SKM-1 treated with dmso at 0.1 percent for 144 hours (cell line): ENCODE results near the gene GNAO1.

Experiments
- DNase-seq: peaks from one replicate; lab custom pipeline; 2025; ENCODE audit not compliant: unreplicated experiment; lab: John Stamatoyannopoulos, UW

Gene GNAO1

DNA sequence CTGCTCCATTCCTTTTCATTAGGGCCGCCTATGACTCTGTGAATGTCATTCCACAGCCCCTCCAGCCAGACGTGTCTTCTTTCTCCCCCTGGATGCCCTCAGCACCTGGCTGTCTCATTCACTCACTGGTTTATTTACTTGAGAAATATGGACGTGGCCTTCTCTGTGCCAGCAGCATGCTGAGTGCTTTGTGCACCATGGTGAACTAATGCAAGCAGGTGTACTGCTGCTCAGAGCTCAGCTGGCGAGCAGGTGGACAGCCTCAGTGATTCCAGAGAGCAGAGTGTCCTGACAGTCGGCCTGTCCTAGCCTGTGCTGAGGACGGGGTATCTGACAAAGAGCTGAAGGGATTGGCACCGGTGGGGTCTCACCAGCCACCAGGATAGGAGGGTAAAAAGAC is 96.7 kb downstream of the GNAO1 start:
- no peak for DNase-seq

DNA sequence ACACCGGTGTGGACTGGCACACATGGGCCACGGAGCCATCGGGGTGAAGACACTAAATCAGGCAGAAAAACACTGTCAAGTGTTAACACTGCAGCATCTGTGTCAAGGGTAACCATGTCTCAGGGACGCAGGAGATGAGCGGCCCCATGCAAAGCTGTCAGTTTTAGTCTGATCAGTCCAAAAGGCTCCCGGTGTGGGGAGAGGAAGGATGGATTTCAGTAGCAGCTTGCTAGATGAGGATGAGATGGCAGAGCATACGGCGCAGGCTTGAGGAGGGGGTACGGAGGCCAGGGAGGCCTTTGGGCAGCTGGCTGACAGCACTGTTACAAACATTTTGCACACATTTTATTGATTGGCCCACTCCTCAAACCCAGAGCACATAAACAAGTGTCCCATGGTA is 98.1 kb downstream of the GNAO1 start:
- DNase-seq = no peak

DNA sequence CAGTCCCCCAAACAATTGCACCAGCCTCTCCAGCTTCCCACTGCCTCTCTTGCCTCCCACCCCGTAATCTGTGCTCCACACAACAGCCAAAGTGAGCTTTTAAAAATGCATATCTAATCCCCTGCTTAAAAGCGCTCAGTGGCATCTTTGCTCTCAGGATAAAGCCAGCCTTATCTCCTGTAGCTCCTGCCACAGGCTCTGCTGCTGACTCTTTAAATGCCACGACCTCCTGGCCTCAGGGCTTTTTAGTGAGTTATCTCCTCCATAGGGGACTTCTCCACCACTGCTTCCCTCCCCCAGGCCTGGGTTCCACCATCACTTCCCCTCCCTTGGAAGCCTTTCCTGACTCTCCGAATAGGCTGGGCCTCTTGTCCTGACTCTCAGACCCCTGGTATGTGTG is 98.6 kb downstream of the GNAO1 start:
- no peak for DNase-seq

DNA sequence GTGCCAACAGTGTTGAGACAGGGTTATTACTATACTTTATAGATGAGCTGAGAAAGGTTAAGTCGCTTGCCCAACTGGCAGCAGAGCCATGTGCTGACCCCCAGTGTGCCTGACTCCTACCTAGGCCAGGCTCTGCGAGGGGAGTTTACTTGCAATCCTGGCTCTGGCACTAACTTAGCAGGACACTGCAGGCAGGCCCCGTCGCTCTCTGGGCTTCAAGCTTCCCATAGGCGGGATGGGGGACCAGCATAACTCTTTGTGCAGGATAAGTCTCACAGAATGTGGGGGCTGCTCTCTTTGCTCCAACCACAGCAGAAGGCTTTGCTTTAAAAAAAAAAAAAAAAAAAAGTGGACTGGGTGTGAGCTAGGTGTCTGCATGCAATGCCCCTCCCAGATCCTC is 102.7 kb downstream of the GNAO1 start:
- no peak for DNase-seq

DNA sequence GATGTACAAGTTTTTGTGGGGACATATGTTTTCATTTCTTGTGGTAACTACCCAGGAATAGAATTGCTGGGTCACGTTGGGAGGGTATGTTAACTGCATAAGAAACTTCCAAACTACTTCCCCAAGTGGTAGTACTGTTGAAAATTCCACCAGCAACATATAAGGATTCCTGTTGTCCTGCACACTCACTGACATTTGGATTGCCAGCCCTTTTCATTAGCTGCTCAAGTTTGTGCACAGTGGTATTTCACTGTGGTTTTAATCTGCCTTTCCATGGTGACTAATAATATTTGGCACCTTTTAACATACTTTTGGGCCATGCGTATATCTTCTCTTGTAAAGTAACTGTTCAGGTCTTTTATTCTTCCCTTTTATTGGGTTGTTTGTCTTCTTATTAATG is 103.3 kb downstream of the GNAO1 start:
- DNase-seq = no peak

DNA sequence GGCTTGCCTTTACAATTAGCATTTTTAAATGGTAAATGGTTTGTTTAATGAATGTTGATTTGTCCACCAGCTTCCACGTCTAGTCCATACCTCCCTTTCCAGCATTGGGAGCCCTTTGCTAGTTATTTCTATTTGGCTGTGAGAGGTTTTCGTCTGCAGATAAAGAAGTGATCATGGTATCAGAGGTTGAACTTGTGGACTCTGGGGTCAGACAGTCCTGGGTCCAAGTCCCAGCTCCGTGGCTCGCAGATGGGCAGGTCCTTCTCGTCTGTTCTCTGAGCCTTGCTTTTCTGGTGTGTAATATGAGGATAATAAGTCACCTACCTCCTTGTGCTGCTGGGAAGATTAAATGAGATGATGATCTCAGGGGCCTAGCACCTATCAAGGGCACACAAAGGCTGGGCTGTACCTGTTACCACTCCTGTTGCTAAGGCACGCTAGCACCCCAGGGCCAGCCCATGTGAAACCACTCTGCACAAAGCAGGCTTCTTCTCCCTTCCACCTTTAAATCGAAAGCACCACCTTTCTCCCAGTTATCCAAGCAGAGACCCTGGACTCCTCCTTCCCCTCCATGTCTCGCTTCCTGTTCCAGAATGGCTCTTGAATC is 103.9 kb downstream of the GNAO1 start:
- DNase-seq = no peak

DNA sequence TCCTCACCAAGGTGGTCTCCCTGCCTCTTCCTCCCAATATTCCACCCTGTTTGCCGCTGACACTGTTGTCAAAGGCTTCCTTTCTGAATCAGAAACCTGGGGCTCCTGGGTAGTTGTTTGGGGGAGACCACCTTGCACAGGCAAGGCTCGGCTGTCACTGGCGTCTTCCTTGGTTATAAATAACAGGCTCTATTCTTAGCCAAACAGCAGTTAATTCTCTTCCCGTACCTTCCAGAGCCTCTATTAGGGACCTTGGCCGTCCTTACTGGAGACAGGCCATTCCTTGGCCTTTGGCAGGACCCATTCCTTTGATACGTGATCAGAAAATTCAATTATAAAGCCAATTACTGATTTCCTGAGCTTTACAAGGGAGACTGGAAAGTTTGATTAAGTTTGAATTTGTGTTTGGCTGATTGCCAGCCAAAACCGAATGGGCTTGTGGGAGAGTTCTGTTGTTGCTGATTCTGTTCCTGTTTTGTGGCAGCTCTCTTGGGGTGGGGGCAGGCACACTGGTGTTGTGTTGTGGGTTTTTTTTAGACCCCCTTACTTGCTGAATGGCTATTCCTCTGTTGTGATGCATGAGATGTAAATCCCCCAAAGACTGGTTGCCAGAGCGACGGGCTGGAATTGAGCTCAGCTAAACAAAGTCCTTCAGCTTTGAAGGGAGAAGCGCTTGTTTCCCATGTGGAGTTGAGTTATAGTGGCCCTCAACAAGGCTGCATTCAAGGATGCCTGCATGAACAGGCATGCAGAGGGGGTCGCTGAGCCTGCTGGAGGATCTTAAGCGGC is 104.6 kb downstream of the GNAO1 start:
- no peak for DNase-seq

DNA sequence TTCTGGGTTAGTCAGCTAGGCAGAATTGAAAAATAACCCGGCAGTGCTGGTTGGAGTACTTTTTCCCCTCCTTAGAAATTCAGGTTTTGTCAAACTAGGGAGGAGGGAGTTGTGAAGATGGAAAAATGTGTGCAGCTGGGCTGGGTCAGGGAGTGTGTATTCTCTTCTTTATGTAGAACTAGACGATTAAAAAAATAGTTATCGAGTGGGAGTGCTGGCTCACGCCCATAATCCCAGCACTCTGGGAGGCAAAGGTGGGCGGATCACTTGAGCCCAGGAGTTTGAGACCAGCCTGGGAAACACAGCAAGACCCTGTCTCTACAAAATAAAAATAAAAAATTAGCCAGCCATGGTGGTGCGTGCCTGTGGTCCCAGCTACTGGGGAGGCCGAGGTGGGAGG is 106.4 kb downstream of the GNAO1 start:
- no peak for DNase-seq

DNA sequence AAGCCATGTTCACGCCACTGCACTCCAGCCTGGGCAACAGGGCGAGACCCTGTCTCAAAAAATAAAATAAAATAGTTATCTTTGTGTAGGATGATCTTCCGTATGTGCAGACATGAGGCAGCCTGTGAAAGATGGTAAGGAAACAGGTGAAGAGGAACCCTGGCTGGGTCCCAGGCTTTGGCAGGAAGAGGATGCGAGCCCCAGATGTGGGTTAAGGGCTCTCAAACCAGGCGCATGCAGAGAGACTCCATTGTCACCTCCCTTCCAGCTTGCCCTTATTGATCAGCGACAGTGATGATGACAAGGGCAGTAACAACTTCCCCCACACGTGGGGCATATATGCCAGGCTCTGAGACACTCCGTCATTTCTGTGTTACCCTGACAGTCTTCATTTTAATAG is 106.8 kb downstream of the GNAO1 start:
- DNase-seq = no peak

DNA sequence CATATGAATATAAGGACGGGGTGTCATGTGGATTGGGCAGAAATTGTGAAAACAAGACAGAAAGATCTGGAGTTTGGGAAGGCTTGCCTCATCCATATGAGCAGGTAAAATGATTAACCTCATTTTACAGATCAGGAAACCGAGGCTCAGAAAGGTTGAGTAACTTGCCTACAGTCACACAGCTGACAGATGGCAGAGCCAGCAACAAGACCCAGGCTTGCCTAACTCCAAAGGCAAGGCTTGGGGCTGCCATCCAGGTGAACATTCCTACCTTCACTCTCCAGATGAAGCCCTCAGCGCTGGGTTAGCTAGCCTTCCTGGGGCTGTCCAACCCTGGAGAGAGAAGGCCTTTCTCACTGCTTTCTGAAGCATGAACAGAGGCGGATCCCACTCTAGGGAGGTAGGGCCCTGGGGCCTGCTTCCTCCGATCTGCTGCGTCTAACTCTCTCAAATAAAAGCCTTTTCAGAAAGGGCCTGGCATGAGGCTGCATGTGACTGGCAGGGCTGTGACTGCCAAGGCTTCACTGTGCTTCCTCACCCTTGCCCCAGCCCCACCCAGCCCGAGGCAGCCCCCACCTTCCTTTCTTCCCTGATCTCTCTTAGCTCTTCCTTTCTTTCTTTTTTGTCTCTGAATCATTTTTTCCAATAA is 107.8 kb downstream of the GNAO1 start:
- DNase-seq = no peak

DNA sequence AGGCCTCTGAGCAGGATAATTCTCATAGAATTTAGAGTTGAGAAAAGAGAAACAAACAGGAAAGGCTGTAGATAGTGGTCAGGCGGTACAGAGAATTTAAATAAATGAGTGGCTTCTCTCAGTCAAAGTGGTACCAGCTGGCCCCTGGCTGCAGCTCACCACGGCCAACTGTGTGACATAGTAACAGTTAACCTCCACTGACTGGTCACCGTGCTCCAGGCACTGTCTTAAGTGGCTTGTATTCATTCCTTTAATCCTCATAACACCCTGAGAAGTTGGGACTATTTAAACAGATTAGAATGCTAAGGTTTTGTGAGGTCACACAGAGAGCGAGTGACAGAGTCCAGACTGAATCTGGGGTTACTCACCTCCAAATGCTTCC is 108.9 kb downstream of the GNAO1 start:
- DNase-seq = no peak

DNA sequence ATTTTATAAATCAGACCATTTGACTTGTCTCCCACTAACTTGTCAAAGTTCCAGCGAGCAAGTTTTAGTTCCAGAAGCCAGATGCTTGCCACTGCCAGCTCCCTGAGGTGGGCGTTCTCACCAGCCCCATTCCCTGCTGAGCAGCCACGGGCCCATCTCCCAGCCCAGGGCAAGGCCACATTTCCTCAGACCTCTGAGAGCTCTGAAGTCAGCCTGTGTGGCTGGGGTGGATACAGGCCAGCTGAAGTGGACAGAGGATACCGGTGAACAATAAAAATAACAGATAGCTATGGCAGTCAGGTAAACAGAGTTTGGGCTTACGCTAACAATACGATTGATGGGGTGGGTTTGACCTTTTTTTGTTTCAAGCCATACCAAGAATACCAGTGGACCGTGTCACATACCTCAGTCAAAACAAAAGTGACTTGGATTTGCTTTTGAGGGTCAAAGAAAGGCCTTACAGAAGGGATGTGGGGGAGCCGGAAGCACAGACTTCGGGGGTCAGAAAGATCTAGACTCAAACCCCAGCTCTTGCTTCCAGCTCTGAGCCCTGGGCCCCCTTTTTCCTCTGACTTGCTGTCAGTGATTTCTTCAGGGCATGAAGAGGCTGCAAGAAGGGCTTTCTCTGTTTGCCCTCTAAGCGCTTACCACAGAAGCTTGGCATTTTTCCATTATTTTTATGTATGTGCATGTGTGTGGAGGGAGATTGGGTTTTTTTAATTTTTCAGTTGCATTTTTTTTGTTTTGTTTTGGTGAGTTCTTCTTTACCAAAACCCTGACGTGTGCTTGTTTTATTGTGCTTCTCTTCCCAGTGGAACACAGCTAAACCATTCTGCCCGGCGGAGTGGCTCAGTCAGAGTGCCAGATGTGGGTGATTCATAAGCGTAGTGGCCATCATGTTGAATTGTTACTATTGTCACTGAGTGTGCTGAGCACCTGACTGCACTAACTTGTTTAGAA is 109.9 kb downstream of the GNAO1 start:
- DNase-seq = no peak

DNA sequence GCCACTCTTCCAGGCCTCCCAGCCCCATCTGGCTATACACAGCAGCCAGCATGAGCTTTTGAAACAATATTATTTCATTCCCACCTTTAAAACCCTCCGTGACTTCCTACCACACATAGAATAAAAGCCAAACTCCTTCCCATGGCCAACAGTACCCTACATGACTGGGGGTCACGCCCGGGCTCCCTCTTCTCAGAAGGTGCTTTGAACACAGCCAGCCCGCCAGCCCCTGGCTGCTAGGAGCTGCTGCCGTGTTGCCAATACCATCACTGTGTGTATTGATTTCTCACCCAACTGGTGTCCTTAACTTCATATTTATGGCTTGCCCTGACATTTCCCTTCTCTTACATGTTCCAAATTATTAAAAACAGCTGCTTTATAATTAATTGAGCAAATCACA is 111.2 kb downstream of the GNAO1 start:
- no peak for DNase-seq

DNA sequence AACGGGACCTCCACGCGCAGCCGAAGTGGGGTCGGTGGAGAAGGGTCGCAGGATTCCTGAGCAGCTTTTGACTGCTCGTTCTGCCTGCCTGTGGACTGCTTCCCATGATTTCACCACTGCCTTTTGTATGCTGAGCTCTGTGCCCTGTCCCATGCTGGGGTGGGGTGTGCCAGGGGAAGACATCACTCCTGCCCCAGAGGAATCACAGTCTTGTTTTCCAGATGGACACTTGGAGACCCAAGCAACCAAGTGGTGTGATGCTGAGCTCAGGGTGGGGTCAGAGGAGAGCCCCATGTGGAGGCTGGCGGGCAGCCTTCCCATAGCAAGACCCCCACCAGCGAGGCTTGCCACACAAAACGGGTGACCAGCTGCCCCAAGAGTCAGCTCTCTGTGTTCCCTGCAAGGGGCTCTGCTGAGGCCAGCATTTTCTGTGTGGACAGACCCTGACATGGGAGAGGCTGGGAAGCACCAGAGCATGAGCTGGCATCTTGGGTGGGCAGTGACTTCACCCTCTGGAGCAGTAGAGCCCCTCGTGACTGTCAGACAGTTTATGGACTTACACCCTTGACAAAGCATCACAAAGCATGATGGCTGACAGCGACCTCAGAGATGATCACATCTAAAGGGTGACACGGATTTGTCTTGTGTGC is 111.9 kb downstream of the GNAO1 start:
- no peak for DNase-seq

DNA sequence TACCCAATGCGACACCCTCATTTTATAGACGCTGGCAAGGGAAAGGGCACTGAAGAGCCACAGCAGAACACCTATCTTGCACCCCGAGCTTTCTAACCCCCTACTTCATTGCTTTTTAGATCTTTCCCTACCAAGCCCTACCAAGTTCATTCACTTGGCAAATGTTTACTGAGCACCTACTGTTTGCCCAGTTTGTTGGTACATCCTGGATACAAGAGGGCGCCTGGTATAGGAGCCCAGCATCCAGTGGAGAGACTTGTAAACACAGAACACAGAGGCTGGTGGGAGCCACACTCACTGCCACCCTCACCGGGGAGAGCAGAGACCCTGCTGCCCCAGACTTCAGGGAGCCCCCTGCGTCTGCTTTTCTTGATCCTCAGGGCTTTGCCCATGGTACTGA is 112.6 kb downstream of the GNAO1 start:
- no peak for DNase-seq

DNA sequence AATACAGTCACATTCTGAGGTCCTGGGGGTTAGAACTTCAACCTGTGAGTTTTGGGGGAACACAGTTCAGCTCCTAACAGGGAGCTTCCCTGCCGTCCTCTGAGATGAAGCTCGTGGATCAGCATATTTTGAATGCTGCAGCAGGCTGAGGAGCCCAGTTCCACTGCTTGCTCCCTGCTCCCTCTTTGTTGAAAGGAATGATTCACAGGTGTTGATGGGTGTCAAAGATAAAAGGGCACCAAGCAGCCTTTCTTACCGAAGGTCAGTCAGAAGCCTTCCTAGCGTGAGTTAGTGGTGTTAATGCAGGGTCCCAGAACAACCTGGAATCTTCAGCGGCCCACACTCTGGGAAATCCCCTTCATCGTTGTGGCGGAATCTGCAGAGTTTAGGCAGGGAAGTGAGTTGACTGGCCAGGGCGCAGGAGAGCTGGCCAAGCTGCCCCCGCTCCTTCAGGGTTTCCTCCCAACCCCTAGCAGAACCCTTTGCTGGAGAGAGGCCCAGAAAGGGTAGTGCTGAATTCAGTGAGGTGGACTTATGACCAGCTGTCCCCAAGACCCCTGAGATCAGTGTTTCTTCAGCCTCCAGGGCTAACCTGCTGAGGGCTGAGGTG is 114.8 kb downstream of the GNAO1 start:
- no peak for DNase-seq

DNA sequence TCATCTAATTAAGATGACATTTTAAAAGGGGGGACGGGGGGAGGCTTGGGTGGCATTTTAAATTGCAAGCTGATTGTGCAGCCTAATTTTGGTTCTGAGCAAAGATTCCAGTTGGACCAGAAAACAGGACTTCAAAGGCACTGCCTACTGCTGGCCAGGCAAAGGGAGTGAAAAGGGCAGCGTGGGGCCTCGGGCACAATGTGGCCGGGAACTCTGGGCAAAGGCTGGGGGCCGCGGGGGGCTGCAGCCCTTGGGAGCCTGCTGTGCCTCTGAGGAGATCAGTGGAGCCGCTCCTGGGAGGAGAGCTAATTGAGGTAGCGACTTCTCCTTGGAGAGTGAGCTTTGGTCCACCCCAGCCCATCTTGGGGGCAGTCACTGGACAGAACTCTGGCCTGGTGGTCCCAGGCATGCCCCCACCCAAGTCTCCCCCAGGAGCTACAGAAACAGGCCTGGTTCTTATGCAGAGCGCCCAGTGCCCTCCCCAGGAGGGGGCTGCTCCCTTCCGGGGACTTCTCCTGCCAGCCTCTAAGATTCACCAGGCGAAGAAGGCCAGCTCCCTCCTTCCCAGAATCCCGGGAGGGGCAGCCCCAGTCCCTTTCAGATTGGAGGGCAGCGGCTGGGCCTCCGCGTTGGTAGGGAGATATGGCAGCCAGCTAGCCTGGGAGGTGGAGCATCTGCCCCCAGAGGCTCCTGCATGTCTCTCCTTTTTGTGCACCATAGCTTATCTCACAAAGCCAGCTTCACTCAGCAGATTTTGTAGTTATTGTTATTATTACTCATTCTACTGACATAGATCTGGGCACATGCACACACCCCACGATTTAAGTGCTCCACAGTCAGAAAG is 115.6 kb downstream of the GNAO1 start:
- no peak for DNase-seq

DNA sequence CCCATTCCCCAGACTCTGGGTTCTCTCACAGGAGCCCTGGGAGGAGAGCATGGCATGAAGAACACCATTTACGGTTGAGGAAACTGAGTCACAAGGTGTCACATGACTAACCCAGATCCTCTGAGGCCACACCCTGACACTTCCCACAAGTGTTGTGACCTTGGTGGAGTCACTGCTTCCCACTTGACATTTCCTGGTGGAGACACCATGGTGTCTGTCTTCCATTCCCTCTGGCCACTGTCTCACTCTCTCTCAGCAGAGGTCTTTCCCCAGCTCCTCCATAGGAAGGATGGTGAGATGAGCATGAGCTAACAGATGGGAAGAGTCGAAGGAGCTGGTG is 116.2 kb downstream of the GNAO1 start:
- DNase-seq = no peak

DNA sequence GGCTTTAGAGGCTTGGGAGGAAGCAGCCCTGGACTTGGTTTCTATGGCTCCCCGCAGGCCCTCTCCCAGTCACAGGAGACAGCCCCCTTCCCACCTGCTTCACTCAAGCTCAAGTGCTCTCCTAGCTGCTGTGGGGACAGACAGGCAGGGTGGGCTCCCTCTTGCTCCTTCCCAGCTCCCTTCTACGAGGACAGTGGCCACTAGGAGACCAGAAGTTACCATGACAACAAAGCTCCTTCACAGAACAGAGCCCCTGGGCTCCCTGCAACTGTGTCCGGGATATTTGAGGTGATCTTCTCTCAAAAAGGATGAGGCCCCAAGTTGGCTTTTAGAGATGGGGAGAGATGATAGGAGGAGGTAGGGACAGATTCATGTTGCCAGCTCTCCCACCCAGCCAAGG is 117.7 kb downstream of the GNAO1 start:
- no peak for DNase-seq

DNA sequence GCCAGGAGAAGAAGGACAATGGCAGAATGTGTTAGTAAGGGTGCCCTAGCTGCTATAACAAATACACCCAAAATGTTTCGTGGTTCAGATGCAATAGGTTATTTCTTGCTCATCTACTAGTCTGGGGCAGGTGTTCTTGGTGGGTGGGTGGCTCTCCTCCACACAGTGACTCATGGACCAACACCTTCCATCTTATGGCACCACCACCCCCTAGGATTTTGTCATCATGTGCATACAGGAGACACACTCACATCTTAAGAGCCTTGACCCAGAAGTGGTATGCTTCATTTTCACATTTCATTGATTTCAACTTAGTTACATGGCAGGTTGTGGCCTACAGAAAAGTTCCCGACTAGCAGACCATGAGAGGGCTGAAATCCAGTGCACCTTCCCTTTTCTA is 119.4 kb downstream of the GNAO1 start:
- no peak for DNase-seq
